Measurements from ENCODE around the gene PALM. TPM values are rescaled to one million over a fixed set of nuclear protein-coding genes. Genes with fewer than 3 reads are reported as not detected.
A peak's percentile ranks its signal among the peaks of the same experiment; 100 is the strongest.

PALM gene
- total RNA-seq, 4 donors from 2014 or later: 21.5 to 111 (median 53.0) TPM

GRCh38 chr19:670609-671075 lies 38.1 kb upstream of the PALM start:
- TF ChIP-seq, protein P1, sequence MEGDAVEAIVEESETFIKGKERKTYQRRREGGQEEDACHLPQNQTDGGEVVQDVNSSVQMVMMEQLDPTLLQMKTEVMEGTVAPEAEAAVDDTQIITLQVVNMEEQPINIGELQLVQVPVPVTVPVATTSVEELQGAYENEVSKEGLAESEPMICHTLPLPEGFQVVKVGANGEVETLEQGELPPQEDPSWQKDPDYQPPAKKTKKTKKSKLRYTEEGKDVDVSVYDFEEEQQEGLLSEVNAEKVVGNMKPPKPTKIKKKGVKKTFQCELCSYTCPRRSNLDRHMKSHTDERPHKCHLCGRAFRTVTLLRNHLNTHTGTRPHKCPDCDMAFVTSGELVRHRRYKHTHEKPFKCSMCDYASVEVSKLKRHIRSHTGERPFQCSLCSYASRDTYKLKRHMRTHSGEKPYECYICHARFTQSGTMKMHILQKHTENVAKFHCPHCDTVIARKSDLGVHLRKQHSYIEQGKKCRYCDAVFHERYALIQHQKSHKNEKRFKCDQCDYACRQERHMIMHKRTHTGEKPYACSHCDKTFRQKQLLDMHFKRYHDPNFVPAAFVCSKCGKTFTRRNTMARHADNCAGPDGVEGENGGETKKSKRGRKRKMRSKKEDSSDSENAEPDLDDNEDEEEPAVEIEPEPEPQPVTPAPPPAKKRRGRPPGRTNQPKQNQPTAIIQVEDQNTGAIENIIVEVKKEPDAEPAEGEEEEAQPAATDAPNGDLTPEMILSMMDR (IDR thresholded peaks at IDR 0.05): no peak
- TF ChIP-seq POLR2A (IDR thresholded peaks at IDR 0.05): no peak
- TF ChIP-seq POLR2AphosphoS5 (IDR thresholded peaks at IDR 0.05): no peak
- no peak for TF ChIP-seq EP300 (IDR thresholded peaks at IDR 0.05)
- 100% methylated on average over 1 of the region's 9 CpGs; no CpG with 5 or more reads in 1 of the 2 donors for WGBS, 2 donors (ENCODE audit: low coverage in 1 of 2)
- peaks cover 0 to 35% (median under 1%) of the 10 kb centered on the region in 3 donors for H3K4me1 ChIP-seq
- H3K9me3 ChIP-seq: no peaks in the 10 kb centered on the region
- H3K27ac ChIP-seq: no peak overlapping the region
- H3K36me3 ChIP-seq: no peaks in the 10 kb centered on the region
- ATAC-seq: no peak
- no peak overlapping the region for H3K4me3 ChIP-seq
- H3K27me3 ChIP-seq: peaks cover 14% of the 10 kb centered on the region

DNA sequence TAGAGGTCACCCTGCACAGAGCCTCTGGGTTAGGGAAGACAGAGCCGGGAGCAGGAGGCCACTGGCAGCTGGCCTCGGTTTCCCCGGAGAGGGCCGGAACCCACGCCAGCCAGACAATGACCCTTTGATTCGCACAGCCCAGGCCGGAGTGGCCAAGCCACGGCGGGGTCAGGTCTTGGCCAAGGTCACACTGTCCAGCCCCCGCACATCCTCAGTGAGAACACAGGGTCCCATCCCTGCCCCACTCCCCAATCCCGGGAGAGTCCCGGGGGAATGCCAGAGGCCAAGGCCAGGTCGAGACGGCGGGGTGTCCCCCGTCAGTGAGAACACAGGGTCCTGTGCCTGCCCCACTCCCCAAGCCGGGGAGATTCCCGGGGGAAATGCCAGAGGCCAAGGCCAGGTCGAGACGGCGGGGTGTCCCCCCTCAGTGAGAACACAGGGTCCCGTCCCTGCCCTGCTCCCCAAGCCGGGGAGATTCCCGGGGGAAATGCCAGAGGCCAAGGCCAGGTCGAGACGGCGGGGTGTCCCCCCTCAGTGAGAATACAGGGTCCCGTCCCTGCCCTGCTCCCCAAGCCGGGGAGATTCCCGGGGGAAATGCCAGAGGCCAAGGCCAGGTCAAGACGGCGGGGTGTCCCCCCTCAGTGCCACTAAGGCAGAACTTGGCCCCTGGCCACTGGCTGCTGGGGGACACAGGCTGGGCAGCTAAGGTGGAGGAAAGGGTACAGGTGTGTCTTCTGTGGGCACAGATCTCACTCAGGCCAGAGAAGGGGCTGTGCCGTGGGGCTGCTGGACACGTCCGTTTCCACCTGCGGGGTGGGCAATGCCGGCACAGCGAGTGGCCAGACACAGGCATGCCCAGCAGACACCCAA lies 34.2 kb upstream of the PALM start:
- ATAC-seq: no peak
- WGBS, 2 donors (ENCODE audit: low coverage in 1 of 2): 71% methylated on average over 14 of the region's 38 CpGs; no CpG with 5 or more reads in 1 of the 2 donors
- no peaks in the 10 kb centered on the region for H3K9me3 ChIP-seq
- peak overlapping the region in 3 of 4 donors; percentile 97 to 99 (median 99) for H3K27ac ChIP-seq
- no peaks in the 10 kb centered on the region for H3K36me3 ChIP-seq
- peak overlapping the region in 1 of 2 donors; percentile 89 for H3K4me3 ChIP-seq
- H3K4me1 ChIP-seq: peaks cover 0 to 72% (median 22%) of the 10 kb centered on the region in 3 donors
- peaks cover 29% of the 10 kb centered on the region for H3K27me3 ChIP-seq
- TF ChIP-seq, protein P1 (IDR thresholded peaks at IDR 0.05): no peak
- no peak for TF ChIP-seq POLR2AphosphoS5 (IDR thresholded peaks at IDR 0.05)
- no peak for TF ChIP-seq POLR2A (IDR thresholded peaks at IDR 0.05)
- TF ChIP-seq EP300 (IDR thresholded peaks at IDR 0.05): no peak

GRCh38 chr19:676007-676338 lies 32.8 kb upstream of the PALM start:
- Histone ChIP-seq H3K9me3 (no peaks in the 10 kb centered on the region), H3K36me3 (no peaks in the 10 kb centered on the region), H3K4me3 (peak overlapping the region in 1 of 2 donors; percentile 89), H3K4me1 (peaks cover 0 to 84% (median 23%) of the 10 kb centered on the region in 3 donors), H3K27ac (peak overlapping the region; percentile 12 to 99 (median 98)), H3K27me3 (peaks cover 29% of the 10 kb centered on the region)
- ATAC-seq: peak; percentile 11
- WGBS, 2 donors (ENCODE audit: low coverage in 1 of 2): 0 to 16% methylated on average over 1 to 3 of the region's 31 CpGs
- TF ChIP-seq POLR2AphosphoS5 (IDR thresholded peaks at IDR 0.05) (no peak), POLR2A (IDR thresholded peaks at IDR 0.05) (no peak), EP300 (IDR thresholded peaks at IDR 0.05) (no peak)
- TF ChIP-seq, protein P1 (IDR thresholded peaks at IDR 0.05): no peak

- WGBS, 2 donors (ENCODE audit: low coverage in 1 of 2): no CpG with 5 or more reads among the region's 63 CpGs
- TF ChIP-seq POLR2A (IDR thresholded peaks at IDR 0.05): peak; percentile 59 to 77
- TF ChIP-seq, protein P1 (IDR thresholded peaks at IDR 0.05): no peak
- peak; percentile 65 for TF ChIP-seq POLR2AphosphoS5 (IDR thresholded peaks at IDR 0.05)
- no peak for TF ChIP-seq EP300 (IDR thresholded peaks at IDR 0.05)
- Histone ChIP-seq H3K27ac (peak within 1 kb of the TSS; percentile 75 to 99 (median 98)), H3K9me3 (no peaks in the 10 kb centered on the region), H3K4me1 (peaks cover 0 to 90% (median 27%) of the 10 kb centered on the region in 3 donors), H3K27me3 (peaks cover 29% of the 10 kb centered on the region), H3K4me3 (peak within 1 kb of the TSS; percentile 46 to 89), H3K36me3 (peaks cover 0 to 5% of the 10 kb centered on the region in 2 donors)
- no peak for ATAC-seq
These were observed 32.2 kb upstream of the PALM start, which contains the start of gene FSTL3 for GRCh38 chr19:676339-677105. Gene FSTL3, plus strand, starts transcription at chr19:676392. Its CDS starts 32 bp downstream, at chr19:676424.
